IMR-90 (cell line): Measurements from ENCODE around the gene ARMC9. TPM values are rescaled to one million over a fixed set of nuclear protein-coding genes. Genes with fewer than 3 reads are reported as not detected.

Source experiments
- ATAC-seq: fragments of 200-7000 bp; cut with Tn5 transposase; 2 replicates; pipeline ENCODE4 v1.9.1; 2020; ENCODE audit warnings: low read depth, mild to moderate bottlenecking, moderate library complexity
- BruUV-seq: library from RNA; stranded (reverse); fragments of 400-500 nt; replicated peaks from 2 replicates; lab custom pipeline; 2021; lab: Mats Ljungman, UMichigan
- CTCF ChIA-PET: fragments of 300-600 bp; formaldehyde crosslinking; extraction: SDS; loops from one replicate; lab custom pipeline; 2021; ENCODE audit warnings: antibody characterized with exemption; lab: Yijun Ruan, JAX
- POLR2A ChIA-PET: fragments of 300-600 bp; sonication (Branson Sonifier 250); formaldehyde crosslinking; loops from one replicate; lab custom pipeline; 2022; ENCODE audit warnings: antibody characterized with exemption; ENCODE audit not compliant: unreplicated experiment; lab: Charles Lee
- DNase-seq: peaks from one replicate; pipeline ENCODE4 v3.0.0; 2013
- H2AFZ ChIP-seq: replicated peaks from 2 replicates; pipeline ENCODE3; 2013; ENCODE audit warnings: low read length, mild to moderate bottlenecking; ENCODE audit not compliant: poor library complexity
- H2AK5ac ChIP-seq: 2 replicates; pipeline ENCODE4 v1.6.1; 2013; ENCODE audit warnings: low read depth, low read length, inconsistent platforms
- H2AK9ac ChIP-seq: replicated peaks from 2 replicates; pipeline ENCODE3; 2013; ENCODE audit warnings: mild to moderate bottlenecking, low read depth, low read length, moderate library complexity; ENCODE audit not compliant: poor library complexity
- H2BK120ac ChIP-seq: 2 replicates; pipeline ENCODE4 v1.6.1; 2013; ENCODE audit warnings: low read depth, low read length, inconsistent platforms
- H2BK15ac ChIP-seq: 3 replicates; pipeline ENCODE4 v1.6.1; 2013; ENCODE audit warnings: low read depth, low read length, inconsistent platforms
- H2BK20ac ChIP-seq: 2 replicates; pipeline ENCODE4 v1.6.1; 2013; ENCODE audit warnings: low read depth, mild to moderate bottlenecking, inconsistent platforms, low read length, moderate library complexity
- H2BK5ac ChIP-seq: 2 replicates; pipeline ENCODE4 v1.6.1; 2013; ENCODE audit warnings: mild to moderate bottlenecking, low read depth, low read length, inconsistent platforms; ENCODE audit not compliant: poor library complexity, severe bottlenecking
- H3K14ac ChIP-seq: replicated peaks from 2 replicates; pipeline ENCODE4 v1.6.1; 2013; ENCODE audit warnings: low read depth, low read length, inconsistent platforms
- H3K18ac ChIP-seq: 2 replicates; pipeline ENCODE4 v1.6.1; 2013; ENCODE audit warnings: low read depth, low read length, control low read depth
- H3K23ac ChIP-seq: 2 replicates; pipeline ENCODE4 v1.6.1; 2013; ENCODE audit warnings: low read depth, low read length, inconsistent platforms
- H3K27ac ChIP-seq: 2 replicates; pipeline ENCODE4 v1.5.1; 2013; ENCODE audit warnings: mild to moderate bottlenecking, control low read depth, low read length; ENCODE audit not compliant: insufficient read depth
- H3K27me3 ChIP-seq: 2 replicates; pipeline ENCODE4 v1.6.1; 2013; ENCODE audit warnings: low read length; ENCODE audit not compliant: control insufficient read depth, insufficient read depth
- H3K36me3 ChIP-seq: 2 replicates; pipeline ENCODE4 v1.6.1; 2013; ENCODE audit warnings: low read length, mixed read lengths; ENCODE audit not compliant: control insufficient read depth, insufficient read depth
- H3K4ac ChIP-seq: 2 replicates; pipeline ENCODE4 v1.6.1; 2013; ENCODE audit warnings: low read depth, low read length, inconsistent platforms
- H3K4me1 ChIP-seq: 2 replicates; pipeline ENCODE4 v1.6.1; 2013; ENCODE audit warnings: low read length, mixed read lengths; ENCODE audit not compliant: control insufficient read depth, insufficient read depth
- H3K4me2 ChIP-seq: 2 replicates; pipeline ENCODE4 v1.6.1; 2013; ENCODE audit warnings: low read depth, mild to moderate bottlenecking, control low read depth, low read length, moderate library complexity
- H3K4me3 ChIP-seq: 2 replicates; pipeline ENCODE4 v1.5.1; 2013; ENCODE audit warnings: low read depth, mild to moderate bottlenecking, control low read depth, low read length, moderate library complexity; ENCODE audit not compliant: insufficient read depth
- H3K56ac ChIP-seq: 2 replicates; pipeline ENCODE4 v1.6.1; 2013; ENCODE audit warnings: low read length, inconsistent platforms; ENCODE audit not compliant: insufficient read depth; ENCODE audit errors: extremely low read depth
- H3K79me1 ChIP-seq, 2 experiments: 2 replicates each; pipeline ENCODE4 v1.6.1; 2013; ENCODE audit warnings: low read length in 2 of 2, inconsistent platforms in 1 of 2, low read depth in 1 of 2
- H3K9ac ChIP-seq: 2 replicates; pipeline ENCODE4 v1.6.1; 2013; ENCODE audit warnings: low read depth, low read length, control low read depth
- H3K9me1 ChIP-seq: 2 replicates; pipeline ENCODE4 v1.6.1; 2013; ENCODE audit warnings: low read length, inconsistent platforms; ENCODE audit not compliant: insufficient read depth
- H3K9me3 ChIP-seq: 2 replicates; pipeline ENCODE4 v1.6.1; 2013; ENCODE audit warnings: low read length; ENCODE audit not compliant: control insufficient read depth, insufficient read depth
- H4K20me1 ChIP-seq: 2 replicates; pipeline ENCODE4 v1.6.1; 2013; ENCODE audit warnings: low read length, inconsistent platforms; ENCODE audit not compliant: insufficient read depth
- H4K5ac ChIP-seq: 2 replicates; pipeline ENCODE4 v1.6.1; 2013; ENCODE audit warnings: mild to moderate bottlenecking, low read depth, low read length, control low read depth
- H4K8ac ChIP-seq, 2 experiments: 2 replicates each; pipeline ENCODE4 v1.6.1; 2013; ENCODE audit warnings: low read depth in 2 of 2, low read length in 2 of 2, control low read depth in 1 of 2, inconsistent platforms in 1 of 2
- H4K91ac ChIP-seq: 2 replicates; pipeline ENCODE4 v1.6.1; 2013; ENCODE audit warnings: low read depth, low read length, inconsistent platforms; ENCODE audit not compliant: insufficient read depth
- BHLHE40 ChIP-seq: fragments of 150-350 bp; IDR thresholded peaks from 2 replicates; pipeline ENCODE4 v1.6.1; 2016; ENCODE audit warnings: mild to moderate bottlenecking, low read depth, low read length
- CEBPB ChIP-seq: IDR thresholded peaks from 2 replicates; pipeline ENCODE4 v1.6.1; 2012; ENCODE audit warnings: low read depth, low read length, improper control_type of control experiment
- CHD1 ChIP-seq: IDR thresholded peaks from 2 replicates; pipeline ENCODE4 v1.6.1; 2012; ENCODE audit warnings: low read depth, low read length, improper control_type of control experiment
- FOS ChIP-seq: fragments of 150-350 bp; IDR thresholded peaks from 2 replicates; pipeline ENCODE4 v1.6.1; 2016; ENCODE audit warnings: low read depth, low read length
- MAFK ChIP-seq: IDR thresholded peaks from 2 replicates; pipeline ENCODE4 v1.6.1; 2012; ENCODE audit warnings: low read depth, low read length, improper control_type of control experiment
- MAZ ChIP-seq: IDR thresholded peaks from 2 replicates; pipeline ENCODE4 v1.6.1; 2012; ENCODE audit warnings: low read depth, mild to moderate bottlenecking, low read length, improper control_type of control experiment, moderate library complexity, borderline replicate concordance
- MXI1 ChIP-seq: IDR thresholded peaks from 2 replicates; pipeline ENCODE4 v1.6.1; 2012; ENCODE audit warnings: low read depth, mild to moderate bottlenecking, low read length, moderate library complexity, borderline replicate concordance
- NFE2L2 ChIP-seq: fragments of 150-350 bp; IDR thresholded peaks from 2 replicates; pipeline ENCODE4 v1.6.1; 2016; ENCODE audit warnings: low read depth, mild to moderate bottlenecking, low read length
- POLR2A ChIP-seq: IDR thresholded peaks from 2 replicates; pipeline ENCODE4 v1.6.1; 2012; ENCODE audit warnings: mild to moderate bottlenecking, low read depth, low read length
- RAD21 ChIP-seq: IDR thresholded peaks from 2 replicates; pipeline ENCODE4 v1.6.1; 2012; ENCODE audit warnings: low read length, improper control_type of control experiment
- RCOR1 ChIP-seq: IDR thresholded peaks from 2 replicates; pipeline ENCODE4 v1.6.1; 2012; ENCODE audit warnings: mild to moderate bottlenecking, low read length, improper control_type of control experiment; ENCODE audit not compliant: insufficient replicate concordance
- RFX5 ChIP-seq: IDR thresholded peaks from 2 replicates; pipeline ENCODE4 v1.8.0; 2012; ENCODE audit warnings: low read depth, mild to moderate bottlenecking, low read length, moderate library complexity
- SMC3 ChIP-seq: fragments of 150-350 bp; IDR thresholded peaks from 2 replicates; pipeline ENCODE4 v1.6.1; 2016; ENCODE audit warnings: low read depth, mild to moderate bottlenecking, antibody characterized with exemption, low read length, moderate library complexity
- WGBS, 2 experiments: methylation state at CpG; one replicate each; pipeline versions ENCODE4 v1.1.5 to v1.1.7; 2013; ENCODE audit warnings: missing lambda C conversion rate in 2 of 2; ENCODE audit not compliant: insufficient read length in 1 of 2; ENCODE audit errors: extremely low coverage in 2 of 2; 5-methylcytosine and 5-hydroxymethylcytosine counted together
- dilution Hi-C: fragments of 300-500 bp; cut with HindIII; formaldehyde crosslinking; loops from one replicate; pipeline ENCODE4 v1.14.3; 2018; ENCODE audit warnings: low sequenced_read_pairs; ENCODE audit not compliant: unreplicated experiment
- in situ Hi-C: fragments of 300-500 bp; cut with MboI; formaldehyde crosslinking; loops from 3 replicates; pipeline ENCODE4 v1.14.3; 2019; ENCODE audit warnings: low sequenced_read_pairs, inconsistent platforms, mixed read lengths
- intact Hi-C: fragments of 100-400 bp; cut with micrococcal nuclease; formaldehyde crosslinking; loops from 2 replicates; pipeline ENCODE4 v1.10.0; 2022
- polyA plus RNA-seq, 3 experiments: library from polyadenylated mRNA; depleted of rRNA; stranded (reverse); fragments of >200 nt; gene quantifications; 2 replicates each; pipeline ENCODE4 v1.2.3, GENCODE V29; 2012; ENCODE audit warnings: low replicate concordance in 1 of 3
- total RNA-seq: library from RNA; depleted of rRNA; stranded (reverse); fragments of >200 nt; gene quantifications from 2 replicates; pipeline ENCODE4 v1.2.3, GENCODE V29; 2012
- TF ChIP-seq, protein P1 (sequence below): fragments of 150-350 bp; IDR thresholded peaks from 2 replicates; pipeline ENCODE4 v1.6.1; 2017; ENCODE audit warnings: mild to moderate bottlenecking, antibody characterized with exemption, low read length, low read depth
- TF ChIP-seq, protein P2 (sequence below): fragments of 150-350 bp; IDR thresholded peaks from 2 replicates; pipeline ENCODE4 v1.6.1; 2016; ENCODE audit warnings: low read depth, mild to moderate bottlenecking, low read length, moderate library complexity, borderline replicate concordance

Gene ARMC9
- total and polyA plus RNA-seq, 2 of the 4 experiments (the other 2 are of a cell fraction): 36.0 to 46.6 TPM

DNA sequence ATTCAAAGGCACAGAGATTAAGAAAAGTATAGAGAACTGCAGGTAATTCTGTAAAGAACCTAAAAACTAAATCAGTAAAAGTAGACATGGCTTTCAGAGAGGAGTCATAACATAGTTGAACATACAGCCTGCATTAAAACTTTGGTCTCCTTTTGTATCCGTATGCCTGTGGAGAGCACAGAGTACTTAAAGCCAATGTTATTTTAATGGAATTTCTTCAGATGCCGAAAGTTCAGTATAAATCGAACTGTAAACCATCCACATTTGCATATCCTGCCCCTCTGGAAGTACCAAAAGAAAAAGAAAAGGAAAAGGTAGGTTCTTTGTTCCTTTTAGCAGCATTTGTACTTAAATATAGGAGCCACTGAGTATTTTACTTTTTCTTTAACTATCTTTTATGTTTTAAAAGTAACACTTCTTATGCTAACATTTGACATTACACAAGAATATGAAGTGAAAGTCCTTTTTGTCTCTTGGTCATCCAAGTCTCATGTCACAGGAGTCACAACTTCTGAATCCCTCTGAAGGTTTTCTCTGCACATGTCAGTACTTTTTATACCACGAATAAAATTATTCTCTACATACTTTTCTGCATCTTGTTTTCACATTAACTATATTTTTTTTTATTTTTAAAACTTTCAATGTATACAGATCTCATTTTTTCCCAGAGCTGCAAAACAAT, 34.9 kb upstream of the ARMC9 start:
- H4K5ac ChIP-seq: peak overlapping the region; percentile 99
- no peak overlapping the region for H2AFZ ChIP-seq
- peak overlapping the region; percentile 98 for H4K91ac ChIP-seq
- whole genome bisulfite sequencing, 2 experiments: 100% methylated on average over 1 of the region's 4 CpGs; no CpG with 5 or more reads in 1 of the 2 experiments
- peak overlapping the region; percentile 81 to 97; a peak in 3 of 4 replicates for H4K8ac ChIP-seq
- H3K23ac ChIP-seq: peak overlapping the region; percentile 90
- H3K9me1 ChIP-seq: peaks cover 6% of the 10 kb centered on the region
- no peak overlapping the region for H3K4me3 ChIP-seq
- H3K4ac ChIP-seq: peak overlapping the region; percentile 95
- H4K20me1 ChIP-seq: no peaks in the 10 kb centered on the region
- peak overlapping the region; percentile 98 for H3K18ac ChIP-seq
- H3K14ac ChIP-seq: peak overlapping the region; percentile 95
- intact Hi-C loops (loop anchor here (2.0 to 5.0 kb wide), 2 partner anchors 51 to 59 kb away; no protein-coding TSS in a partner anchor), in situ Hi-C loops (no loop called here), dilution Hi-C loops (no loop called here)
- peak overlapping the region; percentile 82; the same call in 1 of the 2 replicates for H3K56ac ChIP-seq
- ChIA-PET CTCF (interaction anchor here (0.7 to 0.8 kb wide), 2 partner anchors 82 to 96 kb away, joined by 3 to 4 read pairs; no protein-coding TSS in a partner anchor), POLR2A (no interaction called here)
- H2BK5ac ChIP-seq: peak overlapping the region; percentile 91
- H2BK120ac ChIP-seq: peak overlapping the region; percentile 97
- DNase-seq (no peak), ATAC-seq (no peak)
- BruUV-seq: no TSS peak
- H3K27ac ChIP-seq: peak overlapping the region; percentile 100
- H3K4me2 ChIP-seq: peak overlapping the region; percentile 49; the same call in 1 of the 2 replicates
- peak overlapping the region; percentile 99 for H2BK20ac ChIP-seq
- no peaks in the 10 kb centered on the region for H3K27me3 ChIP-seq
- H3K9me3 ChIP-seq: no peaks in the 10 kb centered on the region
- H3K9ac ChIP-seq: peak overlapping the region; percentile 9; the same call in 1 of the 2 replicates
- H2AK9ac ChIP-seq: no peak overlapping the region
- peak overlapping the region; percentile 89; the same call in 2 of the 3 replicates for H2BK15ac ChIP-seq
- H3K4me1 ChIP-seq: peaks cover 23% of the 10 kb centered on the region
- peaks cover 15 to 47% of the 10 kb centered on the region in 2 experiments for H3K79me1 ChIP-seq
- H2AK5ac ChIP-seq: peak overlapping the region; percentile 97; the same call in 1 of the 2 replicates
- H3K36me3 ChIP-seq: peaks cover 5% of the 10 kb centered on the region
- TF ChIP-seq SMC3 (no peak), BHLHE40 (no peak), POLR2A (no peak), RCOR1 (no peak), MAZ (no peak), RAD21 (no peak), MXI1 (no peak), MAFK (no peak), CEBPB (no peak), CHD1 (no peak), RFX5 (no peak), FOS (no peak), NFE2L2 (no peak)
- TF ChIP-seq, protein P1, sequence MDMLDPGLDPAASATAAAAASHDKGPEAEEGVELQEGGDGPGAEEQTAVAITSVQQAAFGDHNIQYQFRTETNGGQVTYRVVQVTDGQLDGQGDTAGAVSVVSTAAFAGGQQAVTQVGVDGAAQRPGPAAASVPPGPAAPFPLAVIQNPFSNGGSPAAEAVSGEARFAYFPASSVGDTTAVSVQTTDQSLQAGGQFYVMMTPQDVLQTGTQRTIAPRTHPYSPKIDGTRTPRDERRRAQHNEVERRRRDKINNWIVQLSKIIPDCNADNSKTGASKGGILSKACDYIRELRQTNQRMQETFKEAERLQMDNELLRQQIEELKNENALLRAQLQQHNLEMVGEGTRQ: no peak
- TF ChIP-seq, protein P2, sequence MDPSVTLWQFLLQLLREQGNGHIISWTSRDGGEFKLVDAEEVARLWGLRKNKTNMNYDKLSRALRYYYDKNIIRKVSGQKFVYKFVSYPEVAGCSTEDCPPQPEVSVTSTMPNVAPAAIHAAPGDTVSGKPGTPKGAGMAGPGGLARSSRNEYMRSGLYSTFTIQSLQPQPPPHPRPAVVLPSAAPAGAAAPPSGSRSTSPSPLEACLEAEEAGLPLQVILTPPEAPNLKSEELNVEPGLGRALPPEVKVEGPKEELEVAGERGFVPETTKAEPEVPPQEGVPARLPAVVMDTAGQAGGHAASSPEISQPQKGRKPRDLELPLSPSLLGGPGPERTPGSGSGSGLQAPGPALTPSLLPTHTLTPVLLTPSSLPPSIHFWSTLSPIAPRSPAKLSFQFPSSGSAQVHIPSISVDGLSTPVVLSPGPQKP: no peak
